HG03565 (cell line): Measurements from ENCODE around the gene ENOX1.

Source experiments
- ATAC-seq: cut with Tn5 transposase; IDR thresholded peaks from one replicate; pipeline ENCODE4 v1.9.1; 2021; ENCODE audit warnings: mild to moderate bottlenecking, moderate library complexity; ENCODE audit not compliant: unreplicated experiment

The ENOX1 gene

GRCh38 chr13:43232144-43232872 is 554.5 kb downstream of the ENOX1 start:
- no peak for ATAC-seq

GRCh38 chr13:43230989-43231388 is 555.8 kb downstream of the ENOX1 start:
- ATAC-seq = no peak

- ATAC-seq = no peak
Measured at GRCh38 chr13:43229506-43229905, 557.3 kb downstream of the ENOX1 start.

GRCh38 chr13:43227721-43228120 is 559.1 kb downstream of the ENOX1 start:
- ATAC-seq = no peak

GRCh38 chr13:43223216-43223615 is 563.6 kb downstream of the ENOX1 start:
- no peak for ATAC-seq

GRCh38 chr13:43222086-43222485 is 564.7 kb downstream of the ENOX1 start:
- ATAC-seq = no peak

- ATAC-seq = no peak
Measured at GRCh38 chr13:43221611-43222010, 565.2 kb downstream of the ENOX1 start.

- no peak for ATAC-seq
Measured at GRCh38 chr13:43220873-43221595, 565.7 kb downstream of the ENOX1 start.

GRCh38 chr13:43214124-43214523 is 572.6 kb downstream of the ENOX1 start:
- ATAC-seq = no peak

GRCh38 chr13:43206838-43207237 is 579.9 kb downstream of the ENOX1 start:
- no peak for ATAC-seq

GRCh38 chr13:43205416-43205815 is 581.4 kb downstream of the ENOX1 start:
- no peak for ATAC-seq

GRCh38 chr13:43204591-43204990 is 582.2 kb downstream of the ENOX1 start:
- no peak for ATAC-seq

GRCh38 chr13:43203781-43204180 is 583.0 kb downstream of the ENOX1 start:
- no peak for ATAC-seq

GRCh38 chr13:43200736-43201135 is 586.0 kb downstream of the ENOX1 start:
- ATAC-seq = no peak

GRCh38 chr13:43200307-43200706 is 586.5 kb downstream of the ENOX1 start:
- ATAC-seq = no peak

- ATAC-seq = no peak
Measured at GRCh38 chr13:43196750-43197370, 589.9 kb downstream of the ENOX1 start.

GRCh38 chr13:43196086-43196621 is 590.6 kb downstream of the ENOX1 start:
- ATAC-seq = no peak

- no peak for ATAC-seq
Measured at GRCh38 chr13:43195551-43195950, 591.2 kb downstream of the ENOX1 start.

- no peak for ATAC-seq
Measured at GRCh38 chr13:43195112-43195511, 591.7 kb downstream of the ENOX1 start.

GRCh38 chr13:43193789-43194420 is 592.9 kb downstream of the ENOX1 start:
- no peak for ATAC-seq

- ATAC-seq = no peak
Measured at GRCh38 chr13:43191546-43191945, 595.2 kb downstream of the ENOX1 start.
